GM18873 (cell line): ENCODE results near the gene MROH2A.
"Not testable (repeated sequence)": the region's sequence is repeated elsewhere in the genome, so short reads cannot be mapped to it uniquely, and the experiment has no call there.

Source experiments
- ATAC-seq: cut with Tn5 transposase; IDR thresholded peaks from one replicate; pipeline ENCODE4 v1.9.1; 2021; ENCODE audit warnings: mild to moderate bottlenecking, moderate library complexity, moderate number of reproducible peaks; ENCODE audit not compliant: unreplicated experiment, low FRiP score

The MROH2A gene

DNA sequence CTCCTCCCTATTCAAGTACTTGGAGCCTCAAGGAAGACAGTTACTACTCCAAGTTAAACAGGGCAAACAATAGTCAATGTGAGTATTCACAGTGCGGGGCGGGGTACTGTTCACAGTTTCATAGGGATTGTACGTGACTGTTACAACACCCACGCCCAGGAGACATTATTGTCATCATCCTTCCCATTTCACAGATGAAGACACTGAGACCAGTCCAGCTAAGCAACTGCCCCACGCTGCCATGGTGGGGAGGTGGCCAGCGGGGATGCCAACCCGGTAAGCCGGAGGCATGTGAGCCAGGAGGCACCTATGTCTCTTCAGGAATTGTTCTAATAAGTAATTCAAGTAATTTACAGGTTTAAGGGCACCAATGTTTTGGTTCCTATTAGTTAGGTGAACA lies 75.2 kb downstream of the MROH2A start:
- no peak for ATAC-seq

DNA sequence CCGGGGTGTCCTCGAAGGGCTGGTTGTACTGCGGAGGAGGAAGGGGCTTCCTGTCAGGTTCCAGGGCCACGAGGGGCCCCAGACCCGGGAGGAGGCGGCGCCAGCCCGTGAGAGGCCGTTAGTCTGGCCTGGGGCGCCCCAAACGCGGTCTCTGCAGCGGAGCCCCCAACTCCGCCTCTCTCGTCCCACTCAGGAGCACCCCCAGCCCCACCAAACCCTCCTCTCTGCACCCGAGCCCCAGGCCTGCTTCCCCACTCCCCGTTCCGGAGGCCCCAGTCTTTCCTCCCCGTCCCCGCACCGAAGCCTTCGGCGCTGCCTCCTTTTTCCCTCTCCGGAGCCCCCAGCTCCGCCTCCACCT lies 75.7 kb downstream of the MROH2A start:
- ATAC-seq, result no peak

DNA sequence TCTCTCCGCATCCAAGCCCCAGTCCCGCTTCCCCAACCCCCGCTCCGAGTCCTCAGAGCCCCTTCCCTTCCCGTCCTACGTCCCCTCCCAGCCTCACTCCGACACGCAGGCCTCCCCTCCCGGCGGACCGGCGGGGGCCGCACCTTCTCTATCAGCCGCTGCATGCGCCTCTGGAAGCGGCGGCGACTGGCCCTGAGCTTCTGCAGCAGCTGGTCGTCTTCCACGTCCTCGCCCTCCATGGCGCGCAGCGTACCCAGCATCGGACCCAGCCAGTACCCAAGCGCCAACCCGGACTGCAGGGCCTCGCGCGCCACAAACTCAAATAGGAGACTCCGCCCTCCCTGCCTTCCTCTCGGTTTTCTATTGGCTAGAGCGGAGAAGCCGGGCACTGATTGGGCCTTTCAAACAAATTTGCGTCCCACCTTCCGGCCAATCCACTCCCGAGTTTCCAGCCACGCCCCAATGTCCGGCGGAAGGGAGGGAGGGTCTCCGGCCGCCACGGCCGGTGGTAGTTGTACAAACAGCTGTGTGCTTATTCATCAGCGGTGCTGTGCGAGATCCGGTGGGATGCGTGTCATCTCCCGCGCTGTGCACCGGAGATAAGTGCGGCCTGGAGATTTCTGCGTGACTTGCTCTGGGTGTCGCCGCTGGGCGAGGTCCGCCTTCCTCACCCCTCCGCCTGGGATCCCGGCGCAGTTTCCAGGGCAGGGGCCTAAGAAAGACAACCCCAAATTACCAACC lies 76.3 kb downstream of the MROH2A start, which contains the start of gene HJURP:
HJURP (minus strand) TSS at position 295 of the 741 bp plus-strand sequence; CDS start at position 260, 35 bp downstream.
- ATAC-seq, result peak; percentile 93

DNA sequence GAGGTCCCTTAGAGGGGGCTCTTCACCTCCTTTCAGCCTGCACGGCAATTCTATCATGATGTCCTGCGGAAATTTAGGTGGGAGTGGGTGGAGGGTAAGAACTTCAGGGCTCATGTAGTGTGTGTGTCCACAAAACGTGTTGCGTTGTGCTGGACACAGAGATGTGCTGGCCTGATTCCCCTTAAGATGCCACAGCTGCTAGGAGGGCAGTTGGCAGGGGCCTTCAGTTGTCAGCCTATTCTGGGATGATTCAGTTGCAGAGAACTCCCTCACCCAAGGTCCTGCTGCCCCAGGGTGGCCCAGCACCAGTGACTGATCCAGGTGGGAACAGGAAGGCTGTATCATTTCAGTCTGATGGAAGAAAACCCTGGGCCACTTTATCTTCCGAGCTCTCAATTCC lies 77.2 kb downstream of the MROH2A start:
- ATAC-seq, result no peak

DNA sequence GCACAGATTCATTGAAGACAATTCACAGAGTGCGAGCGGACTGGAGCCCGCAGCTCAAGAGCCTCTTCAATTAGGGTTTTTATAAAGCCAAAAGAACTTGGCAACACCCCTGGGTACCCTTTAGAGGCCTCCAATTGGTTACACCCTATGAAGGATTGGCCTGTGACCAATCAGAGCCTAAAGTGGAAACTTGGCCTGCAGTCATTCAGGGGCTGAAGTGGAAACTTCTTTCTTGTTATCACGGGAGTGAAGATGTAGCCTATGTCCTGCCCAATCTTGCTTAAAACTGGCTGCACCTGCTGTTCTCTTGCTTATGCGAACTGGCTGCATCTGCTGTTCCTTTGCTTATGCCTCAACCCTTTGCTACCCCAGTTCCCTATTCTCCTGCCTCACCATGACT lies 78.1 kb downstream of the MROH2A start:
- ATAC-seq, result no peak

DNA sequence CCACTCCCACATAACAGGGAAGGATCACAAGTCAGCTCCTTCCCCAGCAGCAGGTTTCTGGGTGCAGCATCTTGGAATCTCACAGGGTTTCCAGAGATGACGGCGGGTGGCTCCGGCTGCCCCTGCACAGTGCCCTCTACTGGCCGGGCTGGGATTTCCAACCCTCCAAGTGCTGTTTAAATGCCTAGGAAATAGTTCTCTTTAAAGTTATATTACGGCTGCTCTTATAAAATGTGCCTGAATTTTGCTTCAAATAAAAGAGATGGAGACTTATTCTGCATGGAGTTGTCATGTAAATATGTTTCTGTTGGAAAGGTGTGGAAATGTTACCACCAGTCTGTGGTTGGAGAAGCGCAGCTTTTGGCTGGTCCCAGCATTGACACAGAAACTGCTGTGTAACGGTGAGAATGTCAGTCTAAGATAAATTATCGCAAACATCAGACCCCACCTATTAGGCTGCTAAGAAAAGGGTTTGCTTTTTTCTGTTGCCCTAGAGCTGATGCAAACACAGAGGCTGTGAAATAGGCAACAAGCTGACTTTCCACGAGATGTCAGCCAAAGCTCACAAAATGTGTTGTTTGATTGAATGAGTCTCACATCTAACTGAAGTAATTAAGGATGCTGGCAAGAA lies 79.5 kb downstream of the MROH2A start:
- no peak for ATAC-seq

DNA sequence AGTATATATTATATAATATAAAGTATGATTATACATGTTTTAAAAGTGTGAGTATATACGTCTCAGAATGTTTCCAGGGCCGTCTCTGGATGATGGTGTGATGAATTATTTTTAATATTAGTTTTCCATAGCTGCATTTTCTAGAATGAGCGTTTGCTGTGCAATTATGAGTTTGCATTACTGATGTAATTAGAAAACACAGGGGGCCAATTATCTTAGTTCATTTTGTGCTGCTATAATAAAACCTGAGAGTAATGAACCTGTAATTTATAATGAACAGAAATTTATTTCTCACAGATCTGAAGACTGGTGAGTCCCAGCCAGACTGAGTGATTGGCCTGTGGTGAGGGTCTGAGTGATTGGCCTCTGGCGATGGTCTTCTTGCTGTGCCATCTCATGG lies 80.2 kb downstream of the MROH2A start:
- no peak for ATAC-seq

DNA sequence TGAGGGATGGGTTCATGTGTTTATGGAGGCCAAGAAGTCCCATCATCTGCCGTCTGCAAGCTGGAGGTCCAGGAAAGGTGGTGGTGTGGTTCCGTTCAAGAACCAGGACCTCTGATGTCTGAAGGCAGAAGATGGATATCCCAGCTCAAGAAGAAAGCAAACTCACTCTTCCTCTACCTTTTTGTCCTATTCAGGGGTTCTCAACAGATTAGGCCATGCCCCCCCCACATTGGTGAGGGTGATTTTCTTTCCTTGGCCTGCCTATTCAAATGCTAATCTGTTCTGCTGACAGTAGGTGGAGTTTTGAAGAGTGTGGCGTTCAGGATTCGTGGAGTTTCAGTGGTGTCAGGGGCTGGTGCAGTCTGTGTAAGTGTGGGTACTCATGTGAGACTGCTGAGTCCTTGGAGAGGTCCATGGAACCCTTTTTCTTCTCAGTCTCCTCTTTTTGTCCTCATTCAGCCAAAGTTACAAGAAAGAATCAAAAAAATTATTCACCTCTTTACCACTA lies 84.2 kb downstream of the MROH2A start:
- ATAC-seq, result no peak

DNA sequence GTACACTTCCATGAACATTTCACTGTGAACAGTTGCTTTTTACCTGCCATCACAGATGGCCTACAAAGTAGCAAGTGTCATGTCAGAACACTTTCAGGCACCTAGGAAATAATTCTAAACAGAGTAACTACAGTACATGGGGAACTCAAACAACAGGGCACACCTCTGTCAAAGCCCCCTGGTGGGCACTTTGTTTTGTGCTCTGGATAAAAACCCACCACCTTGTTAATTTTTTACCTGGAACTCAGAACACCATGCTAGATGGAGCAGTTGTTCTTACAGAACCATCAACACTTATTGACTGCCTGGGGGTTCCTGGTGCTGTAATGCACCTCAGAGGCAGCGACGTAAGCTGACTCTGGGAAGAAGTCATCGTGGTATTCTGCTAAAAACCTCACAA lies 87.7 kb downstream of the MROH2A start:
- ATAC-seq, result no peak

DNA sequence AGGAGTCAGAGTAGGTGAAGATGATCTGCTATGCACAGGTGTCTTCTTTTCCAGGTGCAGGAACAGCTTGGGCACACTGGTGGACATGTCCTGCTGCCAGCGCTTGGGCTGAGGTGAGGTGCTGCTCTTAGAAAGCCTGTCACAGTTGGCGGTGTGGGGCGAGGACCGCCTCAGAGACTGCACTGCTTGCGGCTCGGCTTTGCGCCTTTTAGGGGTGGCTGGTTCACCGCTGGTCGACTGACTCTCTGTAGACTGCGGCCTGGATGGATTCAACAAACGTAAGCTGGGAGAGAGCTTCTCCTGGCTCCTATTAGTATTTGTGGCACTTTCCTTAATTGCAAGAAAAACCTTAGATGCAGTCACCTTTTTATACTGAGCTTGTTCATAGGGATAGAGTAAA lies 88.3 kb downstream of the MROH2A start:
- no peak for ATAC-seq

DNA sequence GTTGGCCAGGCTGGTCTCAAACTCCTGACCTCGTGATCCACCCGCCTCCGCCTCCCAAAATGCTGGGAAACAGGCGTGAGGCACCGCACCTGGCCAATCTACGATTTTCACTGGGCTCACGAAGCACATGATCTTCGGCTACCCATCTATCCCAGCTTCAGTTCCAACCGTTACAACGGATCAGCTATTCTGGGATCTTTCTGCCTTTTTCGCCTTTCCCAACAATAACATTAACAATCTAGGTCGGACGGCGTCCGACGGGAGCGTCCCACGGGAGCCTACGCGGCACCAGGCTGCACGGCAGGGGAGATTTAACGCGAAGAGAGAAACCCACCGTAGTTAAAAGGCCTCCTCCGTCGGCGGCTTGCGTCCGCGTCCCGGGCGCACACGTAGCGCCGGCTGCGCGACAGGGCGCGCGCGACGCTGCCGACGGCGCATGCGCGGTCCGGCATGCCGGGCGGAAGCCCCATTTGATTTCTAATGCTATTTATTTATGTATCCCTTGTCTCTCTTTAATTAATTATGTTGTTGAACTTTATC lies 89.9 kb downstream of the MROH2A start, which contains the start of gene MSL3B:
MSL3B (minus strand) TSS at position 394 of the 540 bp plus-strand sequence.
- no peak for ATAC-seq

DNA sequence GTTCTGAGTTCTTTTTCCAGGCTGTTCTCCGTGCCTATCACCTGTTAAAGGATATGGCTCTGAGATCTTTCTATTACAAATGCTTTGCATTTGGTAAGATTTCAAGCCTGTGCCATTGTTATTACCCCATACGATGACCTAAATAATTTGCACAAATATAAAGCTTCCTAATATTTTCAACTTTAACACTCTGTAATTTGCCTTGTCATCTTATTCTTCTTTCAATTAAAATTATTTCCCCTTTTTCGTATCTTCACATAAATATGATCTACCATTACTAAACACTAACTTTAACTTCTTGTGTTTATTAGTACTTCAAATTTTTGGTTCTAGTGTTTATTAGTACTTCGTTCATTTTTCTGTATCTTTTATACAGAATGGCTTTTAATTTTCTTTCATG lies 93.3 kb downstream of the MROH2A start:
- ATAC-seq, result no peak

DNA sequence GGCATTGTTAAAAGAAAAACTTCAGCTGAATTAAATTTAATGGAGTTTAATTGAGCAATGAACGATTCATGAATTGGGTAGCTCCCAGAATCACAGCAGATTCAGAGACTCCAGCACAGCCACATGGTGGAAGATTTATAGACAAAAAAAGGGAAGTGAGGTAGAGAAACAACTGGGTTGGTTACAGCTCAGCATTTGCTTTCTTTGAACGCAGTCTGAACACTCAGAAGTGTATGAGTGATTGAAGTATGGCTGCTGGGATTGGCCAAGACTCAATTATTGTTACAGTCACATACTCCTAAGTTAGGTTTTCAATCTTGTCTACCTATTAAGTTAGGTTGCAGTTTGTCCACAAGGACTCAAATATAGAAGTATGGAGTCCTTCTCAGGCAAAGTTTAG lies 94.0 kb downstream of the MROH2A start:
- ATAC-seq, result not testable (repeated sequence)

DNA sequence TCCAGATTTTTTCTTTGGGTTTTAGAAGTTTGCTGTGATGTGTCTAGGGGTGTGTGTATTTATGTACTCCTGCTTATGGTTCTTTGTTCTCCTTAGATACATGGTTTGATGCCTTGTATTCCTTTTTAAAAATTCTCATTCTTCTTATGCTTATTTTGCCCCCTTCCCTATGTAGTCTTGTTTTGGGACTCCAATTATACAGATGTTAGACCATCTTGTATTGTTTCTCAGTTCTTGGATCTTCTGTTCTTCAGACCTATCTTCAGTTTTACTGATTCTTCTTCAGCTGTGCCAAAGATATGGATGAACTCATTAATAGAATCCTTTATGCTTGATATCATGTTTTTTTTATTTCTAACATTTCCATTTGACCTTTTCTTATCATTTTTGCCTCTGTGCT lies 104.2 kb downstream of the MROH2A start:
- ATAC-seq, result no peak
